Vagina (tissue), 2 donors: Measurements from ENCODE around the gene STEAP1B. TPM values are rescaled to one million over a fixed set of nuclear protein-coding genes. Genes with fewer than 3 reads are reported as not detected.

Experiments used
- DNase-seq, 2 donors: peaks; one replicate each; pipeline ENCODE4 v3.0.0-alpha.2; 2017; ENCODE audit errors: extremely low spot score in 2 of 2
- H3K27ac ChIP-seq: fragments of 200-600 bp; sonication (generic); one replicate; pipeline ENCODE4 v1.5.1; 2019
- H3K27me3 ChIP-seq: fragments of 200-600 bp; sonication (generic); one replicate; pipeline ENCODE4 v1.5.1; 2019
- H3K36me3 ChIP-seq, 2 donors: fragments of 200-600 bp; sonication (generic); one replicate each; pipeline ENCODE4 v1.5.1; 2017 to 2019
- H3K4me1 ChIP-seq: fragments of 200-600 bp; sonication (generic); one replicate; pipeline ENCODE4 v1.5.1; 2019
- H3K4me3 ChIP-seq, 2 donors: fragments of 200-600 bp; sonication (generic); 1 replicate in 1 of 2; 2 replicates in 1 of 2; pipeline ENCODE4 v1.5.1; 2016 to 2019
- H3K9me3 ChIP-seq: fragments of 200-600 bp; sonication (generic); one replicate; pipeline ENCODE4 v1.5.1; 2019
- CTCF ChIP-seq, 3 experiments: fragments of 450-650 bp in 2 of 3; fragments of 200-600 bp in 1 of 3; sonication (generic) in 1 of 3; IDR thresholded peaks; one replicate each; pipeline ENCODE4 v1.5.1; 2017 to 2019; ENCODE audit warnings: antibody characterized with exemption in 3 of 3, mild to moderate bottlenecking in 2 of 3, moderate library complexity in 2 of 3
- POLR2A ChIP-seq, 2 donors: fragments of 450-650 bp; IDR thresholded peaks; one replicate each; pipeline ENCODE4 v1.6.1; 2017; ENCODE audit warnings: antibody characterized with exemption in 2 of 2, mild to moderate bottlenecking in 2 of 2, moderate library complexity in 2 of 2
- POLR2AphosphoS5 ChIP-seq, 2 donors: sonication (generic); formaldehyde crosslinking; IDR thresholded peaks; one replicate each; pipeline ENCODE4 v1.9.0; 2017; ENCODE audit warnings: antibody characterized with exemption in 2 of 2, mild to moderate bottlenecking in 2 of 2, low read depth in 1 of 2; ENCODE audit not compliant: insufficient read depth in 1 of 2
- intact Hi-C: fragments of 100-400 bp; cut with DNase I; formaldehyde crosslinking; loops from one replicate; pipeline ENCODE4 v1.15.1; 2023
- total RNA-seq: library from RNA; depleted of rRNA; stranded (reverse); fragments of >200 nt; gene quantifications from one replicate; pipeline ENCODE4 v1.2.3, GENCODE V29; 2016

The STEAP1B gene
- total RNA-seq, 1 donor from 2014 or later, result 8.8 TPM

GRCh38 chr7:22444181-22444971 lies 55.6 kb downstream of the STEAP1B start:
- intact Hi-C loops, result no loop called here
- Histone ChIP-seq H3K4me3 (no peak overlapping the region), H3K9me3 (no peaks in the 10 kb centered on the region), H3K27ac (no peak overlapping the region), H3K36me3 (no peaks in the 10 kb centered on the region), H3K27me3 (no peaks in the 10 kb centered on the region), H3K4me1 (peaks cover 24% of the 10 kb centered on the region)
- no peak for TF ChIP-seq POLR2AphosphoS5 (IDR thresholded peaks at IDR 0.05; ENCODE audit: insufficient read depth in 1 of 2, low read depth in 1 of 2)
- TF ChIP-seq POLR2A (IDR thresholded peaks at IDR 0.05), result no peak
- no peak for TF ChIP-seq CTCF (IDR thresholded peaks at IDR 0.05)
- DNase-seq, result no peak

- intact Hi-C loops, result no loop called here
- TF ChIP-seq CTCF (IDR thresholded peaks at IDR 0.05), result no peak
- no peak for TF ChIP-seq POLR2A (IDR thresholded peaks at IDR 0.05)
- TF ChIP-seq POLR2AphosphoS5 (IDR thresholded peaks at IDR 0.05; ENCODE audit: insufficient read depth in 1 of 2, low read depth in 1 of 2), result no peak
- Histone ChIP-seq H3K4me3 (no peak overlapping the region), H3K27me3 (no peaks in the 10 kb centered on the region), H3K27ac (no peak overlapping the region), H3K36me3 (no peaks in the 10 kb centered on the region), H3K4me1 (peaks cover 24% of the 10 kb centered on the region), H3K9me3 (no peaks in the 10 kb centered on the region)
- no peak for DNase-seq
These were observed 56.4 kb downstream of the STEAP1B start for GRCh38 chr7:22443370-22444180.

DNA sequence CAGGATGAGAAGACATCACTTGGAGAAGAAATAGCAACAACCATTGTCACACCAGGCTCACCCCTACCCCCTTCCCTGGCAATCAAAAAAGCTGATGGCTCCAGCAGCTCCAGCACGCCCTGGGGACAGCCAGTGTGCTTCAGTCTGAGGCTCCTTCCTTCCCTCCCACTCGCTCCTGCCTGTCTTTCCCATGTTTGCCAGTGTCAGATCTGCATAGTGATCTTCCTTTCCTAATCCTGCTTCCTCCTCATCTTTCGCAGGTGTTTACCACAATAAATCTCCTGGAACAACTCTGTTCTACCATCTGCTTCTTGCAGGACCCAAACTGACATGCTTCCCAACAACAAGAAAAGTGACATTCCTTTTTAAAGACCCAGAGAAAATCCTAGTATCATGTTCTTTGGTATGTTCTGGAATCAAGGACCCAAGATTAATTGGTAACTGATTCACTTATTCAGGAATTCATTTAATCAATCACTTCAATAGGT lies 57.1 kb downstream of the STEAP1B start:
- Histone ChIP-seq H3K27ac (no peak overlapping the region), H3K4me1 (peaks cover 24% of the 10 kb centered on the region), H3K4me3 (no peak overlapping the region), H3K27me3 (no peaks in the 10 kb centered on the region), H3K36me3 (no peaks in the 10 kb centered on the region), H3K9me3 (no peaks in the 10 kb centered on the region)
- DNase-seq, result no peak
- TF ChIP-seq POLR2AphosphoS5 (IDR thresholded peaks at IDR 0.05; ENCODE audit: insufficient read depth in 1 of 2, low read depth in 1 of 2) (no peak), CTCF (IDR thresholded peaks at IDR 0.05) (no peak), POLR2A (IDR thresholded peaks at IDR 0.05) (no peak)
- intact Hi-C loops, result no loop called here

DNA sequence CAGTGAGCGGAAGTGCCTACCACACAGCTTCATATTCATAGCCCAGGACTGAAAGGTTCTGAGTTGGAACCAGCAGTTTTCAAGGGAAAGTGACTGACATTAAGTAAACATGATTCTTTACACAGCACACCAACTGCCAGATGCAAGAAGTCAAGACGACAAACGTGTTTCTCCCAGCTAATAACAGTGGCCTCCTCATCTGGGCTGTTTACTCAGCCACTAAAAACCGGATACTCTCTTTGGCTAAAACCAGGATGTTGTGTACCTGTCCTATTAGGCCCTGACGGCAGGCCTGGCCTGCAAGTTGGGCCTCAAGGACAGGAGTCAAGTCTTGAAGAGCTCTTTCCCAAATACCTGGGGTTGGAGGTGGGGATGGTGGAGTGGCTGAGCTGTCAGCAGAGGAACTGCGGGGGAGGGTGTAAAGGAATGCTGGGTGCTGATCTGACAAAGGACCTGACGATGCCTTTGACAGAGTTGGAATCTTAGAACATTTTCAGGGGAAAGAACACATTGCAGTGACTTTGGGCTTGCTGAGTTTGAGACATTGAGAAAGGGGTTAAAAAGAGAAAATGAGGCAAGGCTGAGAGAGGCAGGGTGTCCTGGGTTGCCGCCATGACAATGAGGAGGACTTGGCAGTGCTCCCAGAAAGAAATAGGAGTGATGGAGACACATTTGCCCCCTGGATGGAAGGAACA lies 57.7 kb downstream of the STEAP1B start:
- no peaks in the 10 kb centered on the region for H3K9me3 ChIP-seq
- intact Hi-C loops, result no loop called here
- H3K4me1 ChIP-seq, result peaks cover 24% of the 10 kb centered on the region
- no peak for TF ChIP-seq POLR2AphosphoS5 (IDR thresholded peaks at IDR 0.05; ENCODE audit: insufficient read depth in 1 of 2, low read depth in 1 of 2)
- TF ChIP-seq POLR2A (IDR thresholded peaks at IDR 0.05), result no peak
- no peak for TF ChIP-seq CTCF (IDR thresholded peaks at IDR 0.05)
- H3K36me3 ChIP-seq, result no peaks in the 10 kb centered on the region
- H3K4me3 ChIP-seq, result no peak overlapping the region
- H3K27me3 ChIP-seq, result no peaks in the 10 kb centered on the region
- DNase-seq, result no peak
- no peak overlapping the region for H3K27ac ChIP-seq
